Activated CD8-positive, alpha-beta memory T cell treated with anti-CD3 and anti-CD28 coated beads, Interleukin-2, amount 50 U/mL, for 24 hours (primary cell): ENCODE measurements around the gene CCDC142.

ENCODE experiments used
- DNase-seq: peaks from one replicate; pipeline ENCODE4 v3.0.0-alpha.2; 2020; ENCODE audit errors: extremely low read depth

CCDC142 gene

GRCh38 chr2:74482801-74483674, at the start of gene CCDC142, which contains the start of gene TTC31:
Gene CCDC142, minus strand, starts transcription at chr2:74482998. Its CDS starts 161 bp downstream, at chr2:74482837.
Gene TTC31, plus strand, starts transcription at chr2:74483081. Its CDS starts 15 bp downstream, at chr2:74483096.
- peak; percentile 85 for DNase-seq

GRCh38 chr2:74532222-74532621, 49.4 kb upstream of the CCDC142 start:
- DNase-seq: no peak

GRCh38 chr2:74531666-74532065, 48.9 kb upstream of the CCDC142 start:
- DNase-seq: no peak

GRCh38 chr2:74530239-74531187, 47.7 kb upstream of the CCDC142 start:
- no peak for DNase-seq

- peak; percentile 80 for DNase-seq
Measured at GRCh38 chr2:74529357-74530238, 46.8 kb upstream of the CCDC142 start, which contains the start of the genes AUP1 and HTRA2. Gene AUP1, minus strand, starts transcription at chr2:74529706. Its CDS starts 77 bp downstream, at chr2:74529629. Gene HTRA2, plus strand, starts transcription at chr2:74529933. Its CDS starts 74 bp downstream, at chr2:74530007.

- DNase-seq: no peak
Measured at GRCh38 chr2:74528600-74529356, 46.0 kb upstream of the CCDC142 start.

GRCh38 chr2:74527741-74528140, 44.9 kb upstream of the CCDC142 start:
- DNase-seq: no peak

- no peak for DNase-seq
Measured at GRCh38 chr2:74526649-74527230, 43.9 kb upstream of the CCDC142 start.

- no peak for DNase-seq
Measured at GRCh38 chr2:74525717-74526648, 43.2 kb upstream of the CCDC142 start, which contains the start of gene DQX1. Gene DQX1, minus strand, starts transcription at chr2:74526231. Its CDS starts 502 bp downstream, at chr2:74525729.

- DNase-seq: no peak
Measured at GRCh38 chr2:74524955-74525716, 42.3 kb upstream of the CCDC142 start.

GRCh38 chr2:74524005-74524404, 41.2 kb upstream of the CCDC142 start:
- no peak for DNase-seq

GRCh38 chr2:74522516-74522915, 39.7 kb upstream of the CCDC142 start:
- no peak for DNase-seq

- no peak for DNase-seq
Measured at GRCh38 chr2:74516650-74517049, 33.9 kb upstream of the CCDC142 start.

- DNase-seq: peak; percentile 43
Measured at GRCh38 chr2:74515981-74516633, 33.3 kb upstream of the CCDC142 start.

- no peak for DNase-seq
Measured at GRCh38 chr2:74515271-74515980, 32.6 kb upstream of the CCDC142 start.

- DNase-seq: no peak
Measured at GRCh38 chr2:74514368-74515270, 31.8 kb upstream of the CCDC142 start, which contains the start of gene TLX2. Gene TLX2, plus strand, starts transcription at chr2:74514450. Its CDS starts 357 bp downstream, at chr2:74514807.
